ENCODE measurements around the gene MRGPRX2. TPM values are rescaled to one million over a fixed set of nuclear protein-coding genes. Genes with fewer than 3 reads are reported as not detected.

MRGPRX2 gene
- total RNA-seq (2014; rRNA removed; shearing (Covaris generic)), result not detected in 2 replicates

DNA sequence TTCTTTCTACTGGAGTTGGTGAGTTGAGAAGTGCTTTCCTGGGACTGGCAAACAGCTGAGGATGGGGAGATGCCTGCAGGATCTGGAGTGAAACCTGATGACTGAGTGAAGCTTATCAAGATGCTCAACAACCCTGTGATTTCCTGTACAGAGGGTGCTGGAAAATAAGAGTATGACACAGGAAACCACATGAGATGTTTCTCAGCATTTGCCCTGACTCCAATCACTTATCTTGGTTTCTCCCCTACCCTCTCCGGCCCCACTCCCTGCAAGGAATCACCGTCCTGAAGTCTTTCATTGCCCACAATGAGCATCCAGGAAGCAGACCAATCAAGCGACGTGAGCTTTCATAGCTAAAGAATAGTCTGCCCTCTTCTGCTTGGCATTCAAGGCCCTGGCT, at the start of gene MRGPRX2:
Gene MRGPRX2 (minus strand): TSS at position 89 of the 400 bp plus-strand sequence. CDS start 4,315 bp downstream, outside the sequence.
- DNase-seq (ENCODE audit: low spot score), result no peak

- DNase-seq (ENCODE audit: low spot score), result no peak
These were observed 49.8 kb upstream of the MRGPRX2 start for GRCh38 chr11:19110295-19110694.

- no peak for DNase-seq (ENCODE audit: low spot score)
These were observed 46.6 kb upstream of the MRGPRX2 start for GRCh38 chr11:19107125-19107524.

DNA sequence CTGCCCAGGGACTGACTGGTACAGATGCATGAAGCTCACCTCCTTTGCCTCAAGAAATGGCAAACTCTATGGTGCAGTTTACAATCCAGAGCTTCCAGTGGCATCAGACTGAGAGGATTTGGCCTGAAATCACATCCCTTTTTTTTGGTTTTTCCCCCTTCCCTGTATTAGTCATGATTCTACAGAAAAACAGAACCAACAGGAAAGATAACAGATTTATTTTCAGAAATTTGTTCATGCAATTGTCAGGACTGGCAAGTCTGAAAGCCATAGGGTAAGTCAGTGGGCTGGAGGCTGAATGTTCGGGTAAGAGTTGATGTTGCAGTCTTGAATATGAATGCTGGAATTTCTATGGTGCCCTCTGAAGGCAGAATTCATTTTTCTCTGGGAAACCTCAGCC, 44.5 kb upstream of the MRGPRX2 start:
- no peak for DNase-seq (ENCODE audit: low spot score)

DNA sequence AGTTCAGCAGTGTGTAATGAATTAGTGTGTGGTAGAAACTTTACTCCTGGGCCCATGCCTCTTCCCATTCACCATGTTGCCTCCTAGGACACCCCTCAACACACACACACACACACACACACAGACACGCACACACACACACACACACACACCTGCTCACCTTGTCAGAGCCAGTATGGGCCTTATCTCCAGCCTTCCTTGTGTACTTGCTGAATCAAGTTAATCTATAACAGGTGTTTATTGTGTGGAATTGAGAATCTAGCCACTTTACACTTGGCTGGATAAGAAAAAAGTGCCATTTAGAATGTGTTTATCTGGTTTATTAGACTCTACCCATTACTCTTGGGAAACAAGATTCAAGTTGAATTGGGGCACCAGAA, 42.0 kb upstream of the MRGPRX2 start:
- DNase-seq (ENCODE audit: low spot score), result no peak

DNA sequence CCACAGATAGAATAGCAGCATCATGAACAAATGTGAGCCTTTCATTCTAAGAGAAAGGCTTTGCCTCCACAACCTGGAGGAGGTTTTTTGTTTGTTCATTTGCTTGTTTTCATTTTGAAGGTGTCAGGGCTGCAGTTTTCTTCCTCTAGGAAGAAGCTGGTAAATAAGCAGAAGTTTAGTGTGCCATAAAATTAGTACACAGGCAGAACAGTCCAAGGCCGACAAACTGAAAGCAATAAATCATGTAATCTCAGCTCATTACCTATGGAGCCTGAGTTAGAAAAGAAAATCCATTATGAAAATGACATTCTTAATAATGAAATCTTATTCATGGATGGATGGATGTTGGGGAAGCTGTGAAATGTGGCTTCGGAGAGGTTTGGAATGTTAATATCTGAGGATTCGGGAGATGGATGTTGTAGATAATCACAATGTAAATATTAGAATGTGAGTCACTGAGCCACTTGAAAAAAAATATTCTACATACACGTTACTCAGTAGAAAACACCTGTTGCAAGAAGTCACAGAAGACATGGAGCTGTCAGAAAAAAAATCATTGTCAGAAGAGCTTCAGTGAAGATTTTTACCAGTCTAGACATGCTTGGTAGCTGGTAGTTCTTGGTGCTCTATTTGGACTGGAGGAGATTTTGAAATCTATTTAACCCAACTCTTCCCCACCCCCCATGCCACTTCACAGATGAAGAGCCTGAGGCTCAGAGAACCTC, 41.4 kb upstream of the MRGPRX2 start:
- DNase-seq (ENCODE audit: low spot score), result no peak

GRCh38 chr11:19100885-19101284, 40.4 kb upstream of the MRGPRX2 start:
- DNase-seq (ENCODE audit: low spot score), result no peak

GRCh38 chr11:19099093-19099492, 38.6 kb upstream of the MRGPRX2 start:
- no peak for DNase-seq (ENCODE audit: low spot score)

DNA sequence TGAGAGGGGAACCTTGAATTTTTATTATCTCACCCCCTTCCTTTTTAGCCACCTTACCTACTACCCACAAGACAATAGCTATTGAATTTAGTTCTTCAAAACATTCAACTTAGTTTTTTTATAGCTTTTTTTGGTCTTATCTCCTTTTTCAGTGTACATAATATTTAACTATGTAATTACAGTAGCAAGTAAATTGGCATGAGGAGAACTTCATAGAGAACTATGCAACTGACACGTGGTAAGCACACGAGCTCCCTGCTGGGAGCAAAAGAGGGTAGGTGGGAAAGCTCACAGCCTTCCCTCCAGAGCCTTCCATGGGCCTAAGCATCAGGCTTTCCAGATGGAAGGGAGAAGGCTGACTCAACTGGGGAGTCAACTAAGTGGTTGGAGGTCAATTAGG, 34.3 kb upstream of the MRGPRX2 start:
- DNase-seq (ENCODE audit: low spot score), result no peak

- peak; percentile 85 for DNase-seq (ENCODE audit: low spot score)
These were observed 33.5 kb upstream of the MRGPRX2 start for GRCh38 chr11:19093976-19094375.

GRCh38 chr11:19092850-19093249, 32.3 kb upstream of the MRGPRX2 start:
- no peak for DNase-seq (ENCODE audit: low spot score)

DNA sequence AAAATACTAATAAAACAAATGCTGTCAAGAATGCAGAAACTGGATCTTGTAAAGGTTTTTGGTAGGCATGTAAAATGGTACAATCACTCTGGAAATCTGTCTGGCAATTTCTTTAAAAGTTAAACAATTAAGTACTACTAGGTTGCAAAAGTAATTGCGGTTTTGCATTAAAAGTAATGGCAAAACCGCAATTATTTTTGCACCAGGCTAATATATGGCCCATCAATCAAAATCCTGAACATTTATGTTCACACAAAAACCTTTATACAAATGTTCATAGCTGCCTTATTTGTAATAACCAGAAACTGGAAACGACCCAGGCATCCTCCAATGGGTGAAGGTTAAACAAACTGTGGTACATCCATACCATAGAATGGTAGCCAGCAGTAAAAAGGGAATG, 31.8 kb upstream of the MRGPRX2 start:
- no peak for DNase-seq (ENCODE audit: low spot score)

- no peak for DNase-seq (ENCODE audit: low spot score)
These were observed 30.8 kb upstream of the MRGPRX2 start for GRCh38 chr11:19091366-19091765.

DNA sequence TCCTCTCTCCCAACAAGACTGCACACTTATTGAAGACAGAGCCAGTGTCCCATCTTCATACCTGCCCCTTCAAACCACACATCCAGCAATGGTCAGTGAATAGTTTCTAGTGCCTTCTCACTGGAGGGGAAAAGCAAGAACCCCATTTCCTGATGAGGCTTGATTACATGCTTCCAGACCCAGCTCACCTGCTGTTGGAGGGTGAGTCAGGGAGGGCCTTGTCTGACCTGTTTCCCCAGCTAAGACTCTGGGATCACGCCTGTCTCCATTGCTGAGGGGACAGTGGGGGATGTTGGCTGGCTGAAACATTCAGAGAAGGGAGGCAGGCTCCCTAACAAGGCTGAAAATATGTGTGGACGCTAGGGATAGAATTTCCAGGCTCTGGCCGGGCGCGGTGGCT, 28.9 kb upstream of the MRGPRX2 start:
- DNase-seq (ENCODE audit: low spot score), result no peak

GRCh38 chr11:19088791-19089190, 28.3 kb upstream of the MRGPRX2 start:
- DNase-seq (ENCODE audit: low spot score), result no peak

DNA sequence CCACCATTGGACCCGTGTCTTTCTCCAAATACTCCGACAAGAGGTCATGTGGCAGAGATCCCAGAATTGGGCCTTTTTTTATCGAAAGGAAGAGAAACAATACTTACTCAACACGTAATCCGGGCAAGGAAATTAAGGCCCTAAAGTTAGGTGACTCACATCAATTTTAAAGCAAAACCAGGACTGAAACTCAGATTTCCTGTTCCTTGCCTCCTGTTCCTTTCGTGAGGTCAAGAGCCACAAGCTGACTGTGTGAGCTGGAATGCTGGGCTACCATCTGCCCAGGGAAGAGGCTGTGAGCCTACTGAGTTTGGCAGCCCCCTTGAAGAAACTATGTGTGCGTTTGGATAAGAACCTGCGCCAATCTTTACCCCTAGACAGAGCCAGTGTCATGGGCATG, 27.1 kb upstream of the MRGPRX2 start:
- peak; percentile 61 for DNase-seq (ENCODE audit: low spot score)

- no peak for DNase-seq (ENCODE audit: low spot score)
These were observed 24.3 kb upstream of the MRGPRX2 start for GRCh38 chr11:19084661-19085315.

- no peak for DNase-seq (ENCODE audit: low spot score)
These were observed 22.6 kb upstream of the MRGPRX2 start for GRCh38 chr11:19083166-19083565.

DNA sequence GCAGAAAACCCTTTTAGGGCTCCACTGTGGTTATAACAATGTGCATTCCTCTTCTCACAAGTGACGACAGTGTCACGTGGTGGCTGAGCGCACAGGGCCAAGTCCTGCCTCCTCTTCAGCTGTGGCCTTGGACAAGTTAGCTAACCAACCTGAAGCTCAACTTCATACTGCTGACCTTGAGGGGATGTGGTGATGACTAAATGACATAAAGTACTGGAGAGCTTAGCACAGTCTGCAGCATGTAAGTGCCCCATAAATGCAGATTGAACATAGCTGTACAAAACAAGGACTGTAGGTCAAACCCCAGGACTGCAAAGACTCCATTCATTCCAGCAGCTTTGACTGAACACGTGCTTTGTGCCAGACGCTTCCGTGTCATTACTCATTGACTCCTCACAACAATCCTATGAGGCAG, 20.1 kb upstream of the MRGPRX2 start:
- peak; percentile 85 for DNase-seq (ENCODE audit: low spot score)

GRCh38 chr11:19079643-19080440, 19.3 kb upstream of the MRGPRX2 start:
- peak; percentile 62 for DNase-seq (ENCODE audit: low spot score)

GRCh38 chr11:19077965-19078364, 17.4 kb upstream of the MRGPRX2 start:
- no peak for DNase-seq (ENCODE audit: low spot score)

DNA sequence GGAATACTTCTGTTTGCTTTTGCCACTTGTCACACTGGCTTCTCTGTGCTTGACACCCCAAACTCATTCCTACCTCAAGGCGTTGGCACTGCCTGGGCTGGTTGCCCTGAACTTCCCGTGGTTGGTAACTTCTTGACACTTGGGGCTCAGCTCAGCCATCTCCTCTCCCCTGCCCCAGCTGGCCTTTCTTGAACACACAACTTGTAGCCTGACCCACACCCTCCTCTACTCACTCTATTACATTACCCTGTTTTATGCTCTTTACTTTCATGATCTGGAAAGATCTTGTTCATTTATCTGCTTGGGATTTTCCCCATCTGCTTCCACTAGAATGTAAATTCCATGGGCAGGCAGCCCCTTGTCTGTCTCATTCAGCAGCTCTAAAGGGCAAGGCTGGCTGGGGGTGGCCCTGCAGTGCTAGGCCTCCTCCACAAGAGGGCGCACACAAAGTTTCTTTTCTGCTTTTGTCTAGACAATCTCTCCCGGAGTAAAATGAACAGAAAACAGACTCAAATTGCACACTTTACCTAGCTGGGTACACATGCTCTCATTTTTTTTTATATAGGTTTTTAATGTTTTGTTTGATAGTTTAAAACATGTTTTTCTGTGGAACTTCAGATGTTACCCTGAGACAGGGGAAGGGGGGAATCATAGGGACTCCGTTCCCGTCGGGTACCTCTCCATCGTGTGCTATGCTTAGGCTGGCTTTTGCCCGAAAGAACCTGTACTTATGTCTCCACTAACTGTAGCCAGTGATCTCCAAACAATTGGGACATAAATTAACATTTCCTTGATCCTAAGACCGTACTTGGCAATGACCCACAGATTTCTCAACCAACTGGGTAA, 16.4 kb upstream of the MRGPRX2 start:
- no peak for DNase-seq (ENCODE audit: low spot score)
